SK-N-SH (cell line): ENCODE measurements around the gene AKTIP. TPM values are rescaled to one million over a fixed set of nuclear protein-coding genes. Genes with fewer than 3 reads are reported as not detected.

ENCODE experiments used
- CTCF ChIA-PET: fragments of 300-600, 350-600 bp; formaldehyde crosslinking; extraction: SDS; loops from one replicate; lab custom pipeline; 2021; lab: Yijun Ruan, JAX
- POLR2A ChIA-PET: fragments of 350-600 bp; sonication (Branson Sonifier 250); formaldehyde crosslinking; extraction: SDS; loops from one replicate; lab custom pipeline; 2020; ENCODE audit warnings: antibody characterized with exemption, inconsistent platforms; lab: Yijun Ruan, JAX
- DNase-seq: peaks from one replicate; pipeline ENCODE4 v3.0.0; 2012
- H2AFZ ChIP-seq: fragments of 200-600 bp; sonication (generic); 2 replicates; pipeline ENCODE4 v1.8.1; 2016; ENCODE audit warnings: antibody characterized with exemption, mild to moderate bottlenecking, low read depth
- H3F3A ChIP-seq: fragments of 200-600 bp; sonication (generic); replicated peaks from 2 replicates; pipeline ENCODE3; 2016; ENCODE audit warnings: antibody characterized with exemption, mild to moderate bottlenecking; ENCODE audit not compliant: insufficient read depth
- H3K27ac ChIP-seq, 2 experiments: fragments of 200-500 bp in 1 of 2; fragments of 200-600 bp in 1 of 2; sonication (Bioruptor generic) in 1 of 2; sonication (generic), shearing (Covaris generic) in 1 of 2; 2 replicates each; pipeline versions ENCODE4 v1.5.1 to v1.6.1; 2014 to 2016; ENCODE audit warnings: low read depth in 2 of 2, inconsistent platforms in 1 of 2, low read length in 1 of 2, mild to moderate bottlenecking in 1 of 2, mixed read lengths in 1 of 2
- H3K27me3 ChIP-seq: fragments of 200-600 bp; sonication (generic), shearing (Covaris generic); 2 replicates; pipeline ENCODE4 v1.6.1; 2016; ENCODE audit warnings: mixed run types; ENCODE audit not compliant: insufficient read depth
- H3K36me3 ChIP-seq, 2 experiments: fragments of 200-500 bp in 1 of 2; fragments of 200-600 bp in 1 of 2; sonication (Bioruptor generic) in 1 of 2; sonication (generic) in 1 of 2; replicated peaks in 1 of 2; 2 replicates each; pipeline versions ENCODE3 to v1.5.1; 2014 to 2016; ENCODE audit warnings: low read length in 1 of 2, mild to moderate bottlenecking in 1 of 2; ENCODE audit not compliant: insufficient read depth in 2 of 2, control insufficient read depth in 1 of 2
- H3K4me1 ChIP-seq, 2 experiments: fragments of 200-500 bp in 1 of 2; fragments of 200-600 bp in 1 of 2; sonication (Bioruptor generic) in 1 of 2; sonication (generic), shearing (Covaris generic) in 1 of 2; 2 replicates each; pipeline versions ENCODE4 v1.5.1 to v1.6.1; 2014 to 2016; ENCODE audit warnings: low read depth in 1 of 2, low read length in 1 of 2, mixed run types in 1 of 2; ENCODE audit not compliant: insufficient read depth in 2 of 2, control insufficient read depth in 1 of 2
- H3K4me2 ChIP-seq: fragments of 200-600 bp; sonication (generic), shearing (Covaris generic); 2 replicates; pipeline ENCODE4 v1.6.1; 2017; ENCODE audit warnings: mixed run types
- H3K4me3 ChIP-seq, 2 experiments: fragments of 200-500 bp in 1 of 2; fragments of 200-600 bp in 1 of 2; sonication (Bioruptor generic) in 1 of 2; sonication (generic), shearing (Covaris generic) in 1 of 2; 2 replicates each; pipeline versions ENCODE4 v1.5.1 to v1.8.1; 2014 to 2016; ENCODE audit warnings: low read depth in 2 of 2, inconsistent platforms in 1 of 2, low read length in 1 of 2, mild to moderate bottlenecking in 1 of 2, mixed read lengths in 1 of 2, moderate library complexity in 1 of 2
- H3K79me2 ChIP-seq: fragments of 200-600 bp; sonication (generic); 2 replicates; pipeline ENCODE4 v1.8.1; 2017; ENCODE audit warnings: mild to moderate bottlenecking; ENCODE audit not compliant: insufficient read depth
- H3K9ac ChIP-seq: fragments of 200-600 bp; sonication (generic); 2 replicates; pipeline ENCODE4 v1.6.1; 2017; ENCODE audit warnings: mixed run types
- H3K9me2 ChIP-seq: fragments of 200-600 bp; sonication (generic); 2 replicates; pipeline ENCODE4 v1.6.1; 2017; ENCODE audit warnings: mixed run types
- H3K9me3 ChIP-seq: fragments of 200-600 bp; sonication (generic); 2 replicates; pipeline ENCODE4 v1.6.1; 2017; ENCODE audit warnings: mixed run types, mild to moderate bottlenecking, moderate library complexity
- H4K20me1 ChIP-seq: fragments of 200-600 bp; sonication (generic); 2 replicates; pipeline ENCODE4 v1.6.1; 2017; ENCODE audit warnings: mild to moderate bottlenecking, mixed run types; ENCODE audit not compliant: insufficient read depth
- FOSL2 ChIP-seq: IDR thresholded peaks from 2 replicates; pipeline ENCODE4 v1.4.0; 2012; ENCODE audit warnings: low read depth, mild to moderate bottlenecking, moderate library complexity, borderline replicate concordance
- GATA2 ChIP-seq: sonication (generic); formaldehyde crosslinking; IDR thresholded peaks from 2 replicates; pipeline ENCODE4 v1.5.0; 2020; ENCODE audit warnings: mild to moderate bottlenecking, missing genetic modification reagents
- JUND ChIP-seq: IDR thresholded peaks from 2 replicates; pipeline ENCODE4 v1.4.0; 2012
- MXI1 ChIP-seq: IDR thresholded peaks from 2 replicates; pipeline ENCODE4 v1.6.1; 2012; ENCODE audit warnings: mild to moderate bottlenecking, low read depth, low read length, improper control_type of control experiment
- RFX5 ChIP-seq: IDR thresholded peaks from 2 replicates; pipeline ENCODE4 v1.6.1; 2012; ENCODE audit warnings: mild to moderate bottlenecking, improper control_type of control experiment, low read length
- RXRA ChIP-seq: IDR thresholded peaks from 2 replicates; pipeline ENCODE4 v1.4.0; 2012; ENCODE audit warnings: low read depth, mild to moderate bottlenecking, borderline replicate concordance
- SMC3 ChIP-seq: IDR thresholded peaks from 2 replicates; pipeline ENCODE4 v1.6.1; 2012; ENCODE audit warnings: low read depth, low read length, improper control_type of control experiment
- TAF1 ChIP-seq: IDR thresholded peaks from 2 replicates; pipeline ENCODE4 v1.6.1; 2012; ENCODE audit warnings: low read depth, mild to moderate bottlenecking, low read length, moderate library complexity, borderline replicate concordance
- TCF12 ChIP-seq: IDR thresholded peaks from 2 replicates; pipeline ENCODE4 v1.4.0; 2012
- USF1 ChIP-seq: IDR thresholded peaks from 2 replicates; pipeline ENCODE4 v1.4.0; 2012; ENCODE audit warnings: low read depth, borderline replicate concordance
- YY1 ChIP-seq: IDR thresholded peaks from 2 replicates; pipeline ENCODE4 v1.4.0; 2012; ENCODE audit warnings: low read depth, mild to moderate bottlenecking
- WGBS: methylation state at CpG from one replicate; pipeline ENCODE4 v1.1.6; 2017; ENCODE audit warnings: low lambda C conversion rate; 5-methylcytosine and 5-hydroxymethylcytosine counted together
- polyA plus RNA-seq, 3 experiments: library from polyadenylated mRNA; depleted of rRNA; stranded (reverse); fragments of >200 nt; gene quantifications; 2 replicates each; pipeline ENCODE4 v1.2.3, GENCODE V29; 2012
- TF ChIP-seq, protein P1 (sequence below): IDR thresholded peaks from 2 replicates; pipeline ENCODE4; 2012
- TF ChIP-seq, protein P2 (sequence below): fragments of 200-600 bp; sonication (generic); IDR thresholded peaks from 2 replicates; pipeline ENCODE4 v1.6.1; 2017; ENCODE audit warnings: antibody characterized with exemption, mild to moderate bottlenecking, moderate library complexity

The AKTIP gene
- polyA plus RNA-seq, 1 of the 3 experiments (the other 2 are of a cell fraction): 21.0 TPM

DNA sequence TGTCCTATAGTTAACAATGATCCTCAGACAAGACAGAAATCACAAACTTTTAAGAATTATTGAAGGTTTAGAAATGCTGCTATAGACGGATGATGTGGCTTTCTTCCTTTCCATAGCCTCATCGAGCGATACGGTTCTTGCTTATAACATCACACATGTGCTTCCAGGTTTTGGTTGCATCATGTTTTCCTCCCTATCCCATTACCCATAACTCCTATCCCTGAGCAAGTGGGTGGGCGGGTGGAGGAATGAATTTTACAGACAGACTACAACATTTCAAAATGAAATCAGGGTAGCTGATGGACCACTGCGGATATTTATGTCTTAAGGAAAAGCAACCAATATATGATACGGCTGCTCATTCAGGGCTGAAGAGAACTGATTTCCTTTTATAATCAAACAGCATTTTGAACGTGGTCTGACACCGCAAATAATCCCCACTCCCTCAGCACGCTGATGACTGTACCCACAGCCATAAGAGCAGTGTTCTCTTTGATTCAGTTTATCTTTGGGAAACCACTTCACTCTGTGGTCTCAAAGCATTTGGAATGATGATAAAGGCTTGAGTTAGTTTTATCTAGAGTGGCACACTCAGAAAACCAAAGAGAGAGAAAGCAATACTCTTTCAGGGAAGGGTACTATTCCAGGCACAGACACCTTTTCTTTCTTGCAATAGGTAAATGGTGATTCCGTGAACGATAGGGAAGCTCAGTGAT, 4.6 kb upstream of the AKTIP start:
- Histone ChIP-seq H3K9me3 (no peaks in the 10 kb centered on the region), H3K9me2 (no peaks in the 10 kb centered on the region), H3K36me3 (no peaks in the 10 kb centered on the region), H3K4me3 (no peak overlapping the region), H2AFZ (no peak overlapping the region), H3F3A (no peaks in the 10 kb centered on the region), H3K27ac (no peak overlapping the region), H3K27me3 (no peaks in the 10 kb centered on the region), H3K4me1 (peaks cover 7 to 18% of the 10 kb centered on the region in 2 experiments; a peak in 3 of 4 replicates), H3K9ac (no peak overlapping the region), H3K79me2 (no peaks in the 10 kb centered on the region), H4K20me1 (no peaks in the 10 kb centered on the region), H3K4me2 (no peak overlapping the region)
- CTCF ChIA-PET: interaction anchor here (0.8 kb wide), 1 partner anchor 224 kb away, joined by 3 read pairs; no protein-coding TSS in a partner anchor
- no peak for DNase-seq
- TF ChIP-seq, protein P1, sequence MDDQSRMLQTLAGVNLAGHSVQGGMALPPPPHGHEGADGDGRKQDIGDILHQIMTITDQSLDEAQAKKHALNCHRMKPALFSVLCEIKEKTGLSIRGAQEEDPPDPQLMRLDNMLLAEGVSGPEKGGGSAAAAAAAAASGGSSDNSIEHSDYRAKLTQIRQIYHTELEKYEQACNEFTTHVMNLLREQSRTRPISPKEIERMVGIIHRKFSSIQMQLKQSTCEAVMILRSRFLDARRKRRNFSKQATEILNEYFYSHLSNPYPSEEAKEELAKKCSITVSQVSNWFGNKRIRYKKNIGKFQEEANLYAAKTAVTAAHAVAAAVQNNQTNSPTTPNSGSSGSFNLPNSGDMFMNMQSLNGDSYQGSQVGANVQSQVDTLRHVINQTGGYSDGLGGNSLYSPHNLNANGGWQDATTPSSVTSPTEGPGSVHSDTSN: no peak
- TF ChIP-seq RFX5: no peak
- TF ChIP-seq TAF1: no peak
- no peak for TF ChIP-seq SMC3
- no peak for TF ChIP-seq USF1
- no peak for TF ChIP-seq RXRA
- no peak for TF ChIP-seq TCF12
- TF ChIP-seq MXI1: no peak
- no peak for TF ChIP-seq FOSL2
- TF ChIP-seq YY1: no peak
- TF ChIP-seq GATA2 (CRISPR knock-in tag): no peak
- POLR2A ChIA-PET: no interaction called here
- WGBS: 85% methylated on average over 12 of the region's 12 CpGs

- WGBS: 74% methylated on average over 3 of the region's 3 CpGs
- H3K9me2 ChIP-seq: no peaks in the 10 kb centered on the region
- TF ChIP-seq, protein P2, sequence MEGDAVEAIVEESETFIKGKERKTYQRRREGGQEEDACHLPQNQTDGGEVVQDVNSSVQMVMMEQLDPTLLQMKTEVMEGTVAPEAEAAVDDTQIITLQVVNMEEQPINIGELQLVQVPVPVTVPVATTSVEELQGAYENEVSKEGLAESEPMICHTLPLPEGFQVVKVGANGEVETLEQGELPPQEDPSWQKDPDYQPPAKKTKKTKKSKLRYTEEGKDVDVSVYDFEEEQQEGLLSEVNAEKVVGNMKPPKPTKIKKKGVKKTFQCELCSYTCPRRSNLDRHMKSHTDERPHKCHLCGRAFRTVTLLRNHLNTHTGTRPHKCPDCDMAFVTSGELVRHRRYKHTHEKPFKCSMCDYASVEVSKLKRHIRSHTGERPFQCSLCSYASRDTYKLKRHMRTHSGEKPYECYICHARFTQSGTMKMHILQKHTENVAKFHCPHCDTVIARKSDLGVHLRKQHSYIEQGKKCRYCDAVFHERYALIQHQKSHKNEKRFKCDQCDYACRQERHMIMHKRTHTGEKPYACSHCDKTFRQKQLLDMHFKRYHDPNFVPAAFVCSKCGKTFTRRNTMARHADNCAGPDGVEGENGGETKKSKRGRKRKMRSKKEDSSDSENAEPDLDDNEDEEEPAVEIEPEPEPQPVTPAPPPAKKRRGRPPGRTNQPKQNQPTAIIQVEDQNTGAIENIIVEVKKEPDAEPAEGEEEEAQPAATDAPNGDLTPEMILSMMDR: no peak
- TF ChIP-seq YY1 (no peak), JUND (no peak)
- no peak overlapping the region for H3K9ac ChIP-seq
- no peaks in the 10 kb centered on the region for H3K36me3 ChIP-seq
- no peak for DNase-seq
- CTCF ChIA-PET: no interaction called here
- POLR2A ChIA-PET: no interaction called here
- H3K4me3 ChIP-seq: no peak overlapping the region
- H3K4me2 ChIP-seq: no peak overlapping the region
- peaks cover 7% of the 10 kb centered on the region; the same call in 1 of the 2 replicates for H3K79me2 ChIP-seq
- H2AFZ ChIP-seq: no peak overlapping the region
- H3F3A ChIP-seq: no peaks in the 10 kb centered on the region
- no peaks in the 10 kb centered on the region for H3K27me3 ChIP-seq
- no peaks in the 10 kb centered on the region for H3K9me3 ChIP-seq
- H3K4me1 ChIP-seq: peaks cover 7 to 28% of the 10 kb centered on the region in 2 experiments
- H4K20me1 ChIP-seq: no peaks in the 10 kb centered on the region
- H3K27ac ChIP-seq: no peak overlapping the region
Observed at GRCh38 chr16:53506254-53506653, 3.2 kb upstream of the AKTIP start.
